Endothelial cell (in vitro differentiated cells): Measurements from ENCODE around the gene UGGT2. TPM values are rescaled to one million over a fixed set of nuclear protein-coding genes. Genes with fewer than 3 reads are reported as not detected.
"Not testable (repeated sequence)": the region's sequence is repeated elsewhere in the genome, so short reads cannot be mapped to it uniquely, and the experiment has no call there.

Source experiments
- DNase-seq: peaks from one replicate; pipeline ENCODE4 v3.0.0; 2021; ENCODE audit warnings: low spot score
- H3K27ac Mint-ChIP-seq: one replicate; pipeline ENCODE4 v1.8.0; 2021; ENCODE audit warnings: mixed read lengths, inconsistent platforms; ENCODE audit not compliant: unreplicated experiment
- H3K27me3 Mint-ChIP-seq: one replicate; pipeline ENCODE4 v1.8.0; 2021; ENCODE audit warnings: mild to moderate bottlenecking, moderate library complexity, mixed read lengths, inconsistent platforms; ENCODE audit not compliant: unreplicated experiment
- H3K36me3 Mint-ChIP-seq: one replicate; pipeline ENCODE4 v1.8.0; 2021; ENCODE audit warnings: mild to moderate bottlenecking, low read depth, mixed read lengths, inconsistent platforms; ENCODE audit not compliant: unreplicated experiment
- H3K4me1 Mint-ChIP-seq: one replicate; pipeline ENCODE4 v1.8.0; 2021; ENCODE audit warnings: mild to moderate bottlenecking, mixed read lengths, inconsistent platforms; ENCODE audit not compliant: unreplicated experiment
- H3K4me3 Mint-ChIP-seq: one replicate; pipeline ENCODE4 v1.8.0; 2021; ENCODE audit warnings: mild to moderate bottlenecking, mixed read lengths, inconsistent platforms; ENCODE audit not compliant: unreplicated experiment
- H3K9me3 Mint-ChIP-seq: one replicate; pipeline ENCODE4 v1.8.0; 2021; ENCODE audit warnings: mixed read lengths, inconsistent platforms; ENCODE audit not compliant: unreplicated experiment
- CTCF ChIP-seq: fragments of 200-600 bp; sonication (generic); IDR thresholded peaks from one replicate; pipeline ENCODE4 v1.5.0; 2021; ENCODE audit warnings: antibody characterized with exemption; ENCODE audit not compliant: unreplicated experiment
- total RNA-seq: library from RNA; stranded (reverse); fragmentation: NEBNext Ultra II Directional; extraction: Animal tissue kit (Norgen Biotek cat#: 25700); gene quantifications from one replicate; pipeline ENCODE4 v1.2.1, GENCODE V29; 2021; ENCODE audit not compliant: unreplicated experiment

Gene UGGT2
- total RNA-seq, 1 donor from 2014 or later, result 23.7 TPM

GRCh38 chr13:95800436-95800835 is 252.8 kb downstream of the UGGT2 start:
- DNase-seq, result no peak
- peaks cover 1% of the 10 kb centered on the region for H3K27me3 Mint-ChIP-seq
- peaks cover 7% of the 10 kb centered on the region for H3K4me1 Mint-ChIP-seq
- H3K27ac Mint-ChIP-seq, result no peak overlapping the region
- TF ChIP-seq CTCF, result no peak
- no peak overlapping the region for H3K4me3 Mint-ChIP-seq
- H3K36me3 Mint-ChIP-seq, result peaks cover 3% of the 10 kb centered on the region
- no peaks in the 10 kb centered on the region for H3K9me3 Mint-ChIP-seq

GRCh38 chr13:95797016-95797415 is 256.2 kb downstream of the UGGT2 start:
- DNase-seq, result no peak
- no peak for TF ChIP-seq CTCF
- peaks cover 5% of the 10 kb centered on the region for H3K4me1 Mint-ChIP-seq
- H3K9me3 Mint-ChIP-seq, result no peaks in the 10 kb centered on the region
- H3K36me3 Mint-ChIP-seq, result peaks cover 10% of the 10 kb centered on the region
- H3K4me3 Mint-ChIP-seq, result no peak overlapping the region
- H3K27me3 Mint-ChIP-seq, result peaks cover 1% of the 10 kb centered on the region
- no peak overlapping the region for H3K27ac Mint-ChIP-seq

- Mint-ChIP-seq H3K36me3 (peaks cover 28% of the 10 kb centered on the region), H3K27ac (no peak overlapping the region), H3K9me3 (no peaks in the 10 kb centered on the region), H3K4me3 (no peak overlapping the region), H3K27me3 (peaks cover 1% of the 10 kb centered on the region), H3K4me1 (no peaks in the 10 kb centered on the region)
- TF ChIP-seq CTCF, result no peak
- no peak for DNase-seq
These were observed 259.4 kb downstream of the UGGT2 start for GRCh38 chr13:95793781-95794180.

GRCh38 chr13:95793018-95793555 is 260.1 kb downstream of the UGGT2 start:
- Mint-ChIP-seq H3K27me3 (no peaks in the 10 kb centered on the region), H3K4me1 (no peaks in the 10 kb centered on the region), H3K27ac (no peak overlapping the region), H3K9me3 (no peaks in the 10 kb centered on the region), H3K36me3 (peaks cover 32% of the 10 kb centered on the region), H3K4me3 (no peak overlapping the region)
- no peak for TF ChIP-seq CTCF
- no peak for DNase-seq

GRCh38 chr13:95791084-95791722 is 262.0 kb downstream of the UGGT2 start:
- Mint-ChIP-seq H3K36me3 (peaks cover 38% of the 10 kb centered on the region), H3K4me1 (no peaks in the 10 kb centered on the region), H3K27me3 (no peaks in the 10 kb centered on the region), H3K9me3 (no peaks in the 10 kb centered on the region), H3K27ac (no peak overlapping the region), H3K4me3 (no peak overlapping the region)
- no peak for TF ChIP-seq CTCF
- DNase-seq, result no peak

- H3K4me3 Mint-ChIP-seq, result peak overlapping the region; percentile 31
- H3K27ac Mint-ChIP-seq, result not testable (repeated sequence)
These were observed 263.9 kb downstream of the UGGT2 start for GRCh38 chr13:95789315-95789714.

More at GRCh38 chr13:95789315-95789714, 263.9 kb downstream of the UGGT2 start:
- H3K27me3 Mint-ChIP-seq, DNase-seq, H3K9me3 Mint-ChIP-seq, H3K4me1 Mint-ChIP-seq: not testable (repeated sequence)
- H3K36me3 Mint-ChIP-seq, result peaks cover 39% of the 10 kb centered on the region
